ENCODE data around the gene WDR54. TPM values are rescaled to one million over a fixed set of nuclear protein-coding genes. Genes with fewer than 3 reads are reported as not detected.

The WDR54 gene
- total RNA-seq, 1 donor from 2014 or later: 60.3 TPM

GRCh38 chr2:74472945-74473258 is 51.4 kb downstream of the WDR54 start:
- intact Hi-C loops (cut with micrococcal nuclease): loop anchor here (1.0 kb wide), 4 partner anchors 9 to 56 kb away; partner anchors contain the start of genes AUP1, CCDC142, HTRA2 and WBP1

DNA sequence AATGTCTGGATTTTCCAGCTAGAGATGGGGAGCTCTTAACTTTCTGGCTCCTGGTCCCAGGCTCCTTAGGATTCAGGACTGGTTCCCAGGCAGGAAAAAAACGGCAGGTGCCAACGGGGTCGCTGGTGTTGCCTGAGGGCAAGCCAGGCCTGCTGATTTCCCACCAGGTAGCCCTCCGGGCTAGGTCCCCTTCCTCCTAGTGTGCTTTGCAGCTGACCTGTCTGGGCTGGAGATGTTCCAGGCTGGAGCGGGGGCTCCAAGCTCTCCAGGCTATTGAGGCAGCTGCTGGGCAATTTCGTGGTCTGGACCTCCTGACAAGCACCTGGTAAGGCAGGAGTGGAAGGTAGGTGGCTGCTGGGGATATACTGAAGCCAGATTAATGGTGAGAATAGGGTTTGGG is 53.0 kb downstream of the WDR54 start:
- intact Hi-C loops (cut with micrococcal nuclease): no loop called here

GRCh38 chr2:74474899-74475298 is 53.4 kb downstream of the WDR54 start:
- intact Hi-C loops (cut with micrococcal nuclease): no loop called here

Other genes with a start within 250 kb of the WDR54 start
- 198 TPM in 2 replicates for gene MOB1A, start 242.9 kb upstream of the WDR54 start, total RNA-seq
- 159 and 173 TPM in 2 replicates for gene MTHFD2, start 223.1 kb upstream of the WDR54 start, total RNA-seq
- 0.86 and 3.1 TPM in 2 replicates for gene SLC4A5, start 78.3 kb upstream of the WDR54 start, total RNA-seq
- gene DCTN1, start 41.4 kb upstream of the WDR54 start, total RNA-seq: 105 and 110 TPM in 2 replicates
- gene C2orf81, start 111 bp upstream of the WDR54 start, total RNA-seq: 1.0 and 1.5 TPM in 2 replicates
- gene RTKN, start 20.2 kb downstream of the WDR54 start, total RNA-seq: 0.36 and 0.52 TPM in 2 replicates
- gene INO80B, start 33.4 kb downstream of the WDR54 start, total RNA-seq: 29.4 and 31.7 TPM in 2 replicates
- 46.8 and 47.6 TPM in 2 replicates for gene WBP1, start 36.7 kb downstream of the WDR54 start, total RNA-seq
- 68.3 and 74.8 TPM in 2 replicates for gene MOGS, start 43.7 kb downstream of the WDR54 start, total RNA-seq
- gene MRPL53, start 51.0 kb downstream of the WDR54 start, total RNA-seq: 105 TPM in 2 replicates
- gene CCDC142, start 61.3 kb downstream of the WDR54 start, total RNA-seq: 30.4 and 32.0 TPM in 2 replicates
- 43.4 and 43.9 TPM in 2 replicates for gene TTC31, start 61.4 kb downstream of the WDR54 start, total RNA-seq
- gene LBX2, start 77.9 kb downstream of the WDR54 start, total RNA-seq: 0.39 and 0.50 TPM in 2 replicates
- 31.2 and 32.8 TPM in 2 replicates for gene PCGF1, start 86.0 kb downstream of the WDR54 start, total RNA-seq
- 1.1 and 1.2 TPM in 2 replicates for gene TLX2, start 92.7 kb downstream of the WDR54 start, total RNA-seq
- gene DQX1, start 104.5 kb downstream of the WDR54 start, total RNA-seq: 0.80 and 1.1 TPM in 2 replicates
- 148 and 150 TPM in 2 replicates for gene AUP1, start 108.0 kb downstream of the WDR54 start, total RNA-seq
- 48.1 and 49.7 TPM in 2 replicates for gene HTRA2, start 108.2 kb downstream of the WDR54 start, total RNA-seq
- 1.00 and 1.9 TPM in 2 replicates for gene LOXL3, start 132.2 kb downstream of the WDR54 start, total RNA-seq
- 50.4 and 52.5 TPM in 2 replicates for gene DOK1, start 133.0 kb downstream of the WDR54 start, total RNA-seq
- 0.09 TPM in 1 of 2 replicates, not detected in the other for gene M1AP, start 226.6 kb downstream of the WDR54 start, total RNA-seq
- 4.4 and 5.9 TPM in 2 replicates for gene SEMA4F, start 232.5 kb downstream of the WDR54 start, total RNA-seq